HepG2 (cell line): Measurements from ENCODE around the gene CD7. TPM values are rescaled to one million over a fixed set of nuclear protein-coding genes. Genes with fewer than 3 reads are reported as not detected.

Experiments
- ATAC-seq: fragments of 200-7000 bp; cut with Tn5 transposase; 3 replicates; pipeline ENCODE4 v1.9.1; 2020; ENCODE audit warnings: mild to moderate bottlenecking, moderate library complexity
- BruUV-seq: library from RNA; stranded (reverse); fragments of 400-500 nt; replicated peaks from 2 replicates; lab custom pipeline; 2021; lab: Mats Ljungman, UMichigan
- CTCF ChIA-PET: fragments of 300-600 bp; formaldehyde crosslinking; extraction: SDS; loops from one replicate; lab custom pipeline; 2021; ENCODE audit warnings: low total read pairs, inconsistent platforms, low intra/inter-chr PET ratio; lab: Yijun Ruan, JAX
- POLR2A ChIA-PET: fragments of 350-600 bp; sonication (Branson Sonifier 250); formaldehyde crosslinking; loops from one replicate; lab custom pipeline; 2020; ENCODE audit warnings: antibody characterized with exemption, inconsistent platforms; lab: Yijun Ruan, JAX
- DNase-seq: peaks from one replicate; pipeline ENCODE4 v3.0.0-alpha.2; 2015; ENCODE audit warnings: low spot score
- FAIRE-seq: peaks from 3 replicates; lab custom pipeline; 2011; peaks lifted over from hg19 to GRCh38; lab: Jason Lieb, UNC
- H2AFZ ChIP-seq: one replicate; pipeline ENCODE4 v1.6.1; 2011; ENCODE audit warnings: low read length, inconsistent platforms
- H3K27ac ChIP-seq: fragments of 300-600 bp; 3 replicates; pipeline ENCODE4 v1.8.0; 2011; ENCODE audit warnings: mixed run types, mild to moderate bottlenecking, mixed read lengths, low read length, inconsistent platforms; ENCODE audit not compliant: insufficient read depth; ENCODE audit errors: extremely low read length
- H3K27me3 ChIP-seq, 2 experiments: fragments of 200-600 bp in 1 of 2; 2 replicates in 1 of 2; 3 replicates in 1 of 2; pipeline versions ENCODE4 v1.6.0 to v1.8.0; 2011; ENCODE audit warnings: low read length in 2 of 2, mild to moderate bottlenecking in 2 of 2, moderate library complexity in 2 of 2, inconsistent platforms in 1 of 2; ENCODE audit not compliant: insufficient read depth in 2 of 2, control insufficient read depth in 1 of 2
- H3K36me3 ChIP-seq, 2 experiments: fragments of 200-600 bp in 1 of 2; replicated peaks in 1 of 2; 2 replicates in 1 of 2; 3 replicates in 1 of 2; pipeline versions ENCODE4 v1.5.1 to v1.8.0; 2011; ENCODE audit warnings: low read length in 2 of 2, inconsistent platforms in 1 of 2; ENCODE audit not compliant: insufficient read depth in 2 of 2, control insufficient read depth in 1 of 2
- H3K4me1 ChIP-seq: 2 replicates; pipeline ENCODE4 v1.5.1; 2012; ENCODE audit warnings: low read length, inconsistent platforms; ENCODE audit not compliant: insufficient read depth
- H3K4me2 ChIP-seq: 2 replicates; pipeline ENCODE4 v1.6.0; 2011; ENCODE audit warnings: low read depth, low read length, inconsistent platforms
- H3K4me3 ChIP-seq, 3 experiments: fragments of 200-600 bp in 1 of 3; sonication (generic), shearing (Covaris generic) in 1 of 3; replicated peaks in 1 of 3; 2 replicates each; pipeline ENCODE4 v1.5.1; 2011 to 2016; ENCODE audit warnings: low read length in 3 of 3, inconsistent platforms in 2 of 3, low read depth in 2 of 3, mild to moderate bottlenecking in 2 of 3, control low read depth in 1 of 3, mixed read lengths in 1 of 3; ENCODE audit not compliant: insufficient read depth in 1 of 3
- H3K79me2 ChIP-seq: one replicate; pipeline ENCODE4 v1.6.1; 2011; ENCODE audit warnings: low read length, inconsistent platforms; ENCODE audit not compliant: insufficient read depth
- H3K9ac ChIP-seq: 2 replicates; pipeline ENCODE4 v1.6.0; 2011; ENCODE audit warnings: mild to moderate bottlenecking, low read depth, low read length, inconsistent platforms; ENCODE audit not compliant: insufficient read depth
- H3K9me3 ChIP-seq: 2 replicates; pipeline ENCODE4 v1.5.1; 2012; ENCODE audit warnings: mild to moderate bottlenecking, low read length
- H4K20me1 ChIP-seq: 2 replicates; pipeline ENCODE4 v1.6.0; 2011; ENCODE audit warnings: inconsistent platforms, mild to moderate bottlenecking, low read length, moderate library complexity; ENCODE audit not compliant: insufficient read depth
- DMTF1 ChIP-seq: sonication (generic); formaldehyde crosslinking; IDR thresholded peaks from 2 replicates; pipeline ENCODE4 v1.4.0; 2020; ENCODE audit warnings: mild to moderate bottlenecking, missing genetic modification reagents
- HDAC1 ChIP-seq: sonication (generic); formaldehyde crosslinking; IDR thresholded peaks from 2 replicates; pipeline ENCODE4 v1.5.1; 2020; ENCODE audit warnings: mild to moderate bottlenecking, missing genetic modification reagents
- HDAC2 ChIP-seq: sonication (generic); formaldehyde crosslinking; IDR thresholded peaks from 2 replicates; pipeline ENCODE4 v1.4.0; 2020; ENCODE audit warnings: missing genetic modification reagents
- IKZF5 ChIP-seq: IDR thresholded peaks from 2 replicates; pipeline ENCODE4 v1.6.1; 2018; ENCODE audit warnings: missing genetic modification reagents, mild to moderate bottlenecking, missing compliant biosample characterization
- MAFF ChIP-seq: IDR thresholded peaks from 2 replicates; pipeline ENCODE4 v1.6.1; 2011; ENCODE audit warnings: low read depth, low read length, improper control_type of control experiment
- NR2C2 ChIP-seq: sonication (generic); formaldehyde crosslinking; IDR thresholded peaks from 2 replicates; pipeline ENCODE4 v1.4.0; 2020; ENCODE audit warnings: missing genetic modification reagents, mild to moderate bottlenecking, moderate library complexity, borderline replicate concordance
- ZFX ChIP-seq: sonication (generic); formaldehyde crosslinking; IDR thresholded peaks from 2 replicates; pipeline ENCODE4 v1.4.0; 2020; ENCODE audit warnings: mild to moderate bottlenecking, low read depth, missing genetic modification reagents, moderate library complexity
- ZNF567 ChIP-seq: sonication (generic); formaldehyde crosslinking; IDR thresholded peaks from 2 replicates; pipeline ENCODE4 v1.8.1; 2023; ENCODE audit warnings: mild to moderate bottlenecking, missing genetic modification reagents, borderline replicate concordance
- ZNF7 ChIP-seq: IDR thresholded peaks from 2 replicates; pipeline ENCODE4 v1.6.1; 2016; ENCODE audit warnings: missing biosample characterization, missing genetic modification reagents
- ZNF782 ChIP-seq: sonication (generic); formaldehyde crosslinking; IDR thresholded peaks from 2 replicates; pipeline ENCODE4 v1.4.0; 2020; ENCODE audit warnings: missing genetic modification reagents, mild to moderate bottlenecking, borderline replicate concordance
- ZUFSP ChIP-seq: sonication (generic); formaldehyde crosslinking; IDR thresholded peaks from 2 replicates; pipeline ENCODE4 v1.9.0; 2021; ENCODE audit warnings: missing genetic modification reagents, mild to moderate bottlenecking, borderline replicate concordance
- WGBS: methylation state at CpG from one replicate; pipeline ENCODE4 v1.1.6; 2017; ENCODE audit warnings: low lambda C conversion rate; 5-methylcytosine and 5-hydroxymethylcytosine counted together
- in situ Hi-C: cut with HindIII; loops from 2 replicates; pipeline ENCODE4 v1.10.0; 2017; ENCODE audit warnings: low pct_unique_long_range_greater_than_20kb; ENCODE audit not compliant: extremely low pct_ligation_motif_present
- intact Hi-C: fragments of 100-400 bp; cut with micrococcal nuclease; formaldehyde crosslinking; loops from one replicate; pipeline ENCODE4 v1.10.0; 2022; ENCODE audit not compliant: unreplicated experiment
- polyA plus RNA-seq, 8 experiments: library from polyadenylated mRNA; depleted of rRNA in 3 of 8; stranded (reverse) in 7 of 8; unstranded in 1 of 8; fragments of >200 nt; fragmentation: Illumina TruSeq in 4 of 8; extraction: Trizol in 4 of 8; gene quantifications; 2 replicates each; pipeline versions ENCODE4 v1.2.1 to v1.2.3, GENCODE V29; 2011 to 2016; ENCODE audit warnings: low read depth in 4 of 8, missing spikeins in 1 of 8, mixed read lengths in 1 of 8; ENCODE audit not compliant: insufficient read depth in 1 of 8
- total RNA-seq, 5 experiments: library from RNA; depleted of rRNA; stranded (reverse); fragments of >200 nt; fragmentation: Illumina TruSeq; extraction: Trizol; gene quantifications; 2 replicates each; pipeline ENCODE4 v1.2.3, GENCODE V29; 2016; ENCODE audit warnings: low read depth in 1 of 5

The CD7 gene
- total and polyA plus RNA-seq, 2 of the 13 experiments (the other 11 are each of a cell fraction or from before 2014, with no cell fraction given), result 67.6 to 76.4 TPM

- TF ChIP-seq ZFX (CRISPR knock-in tag) (peak; percentile 26; the same call in 1 of the 2 replicates), IKZF5 (CRISPR knock-in tag) (0 out of 2 replicates have a peak, but pooled peaks have one; percentile 20), NR2C2 (CRISPR knock-in tag) (peak; percentile 5; the same call in 1 of the 2 replicates), ZNF7 (no peak), MAFF (no peak), HDAC2 (0 out of 2 replicates have a peak, but pooled peaks have one; percentile 21)
Observed at GRCh38 chr17:82299452-82299851, 18.0 kb downstream of the CD7 start (continued).

GRCh38 chr17:82298538-82299421 lies 18.6 kb downstream of the CD7 start:
- Histone ChIP-seq H3K4me1 (peaks cover 100% of the 10 kb centered on the region), H3K4me3 (peak overlapping the region; percentile 52 to 78 (median 56)), H3K27ac (no peak overlapping the region), H3K79me2 (no peaks in the 10 kb centered on the region), H3K9me3 (no peaks in the 10 kb centered on the region), H2AFZ (no peak overlapping the region), H3K27me3 (no peaks in the 10 kb centered on the region), H3K4me2 (peak overlapping the region; percentile 99), H4K20me1 (no peaks in the 10 kb centered on the region), H3K36me3 (no peaks in the 10 kb centered on the region), H3K9ac (peak overlapping the region; percentile 71)
- no peak for FAIRE-seq
- no peak for DNase-seq
- WGBS, result 17% methylated on average over 20 of the region's 27 CpGs
- in situ Hi-C loops, result no loop called here
- ChIA-PET CTCF (interaction anchor here (2.7 kb wide), 1 partner anchor 23 kb away, joined by 26 read pairs; no protein-coding TSS in a partner anchor), POLR2A (interaction anchor here (0.8 to 12.8 kb wide), 19 partner anchors 9 to 205 kb away, joined by 3 to 270 read pairs (median 9); partner anchors contain the start of genes CD7, CSNK1D, SECTM1 and SLC16A3)
- intact Hi-C loops, result loop anchor here (5.0 kb wide), 1 partner anchor 41 kb away; no protein-coding TSS in a partner anchor
- peak; percentile 7 for ATAC-seq
- no TSS peak for BruUV-seq
- peak; percentile 52; the same call in 1 of the 2 replicates for TF ChIP-seq HDAC1 (CRISPR knock-in tag)
- no peak for TF ChIP-seq ZNF782
- TF ChIP-seq ZNF567 (CRISPR knock-in tag), result no peak
- no peak for TF ChIP-seq DMTF1
- TF ChIP-seq ZUFSP (CRISPR knock-in tag), result no peak
